Adrenal gland (tissue), 12 donors: ENCODE results near the gene SIRPA. TPM values are rescaled to one million over a fixed set of nuclear protein-coding genes. Genes with fewer than 3 reads are reported as not detected.
"Not testable (repeated sequence)": the region's sequence is repeated elsewhere in the genome, so short reads cannot be mapped to it uniquely, and the experiment has no call there.

Experiments used
- DNase-seq, 7 donors: peaks; one replicate each; pipeline ENCODE4 v3.0.0-alpha.2; 2019 to 2020
- H3K27ac ChIP-seq, 5 donors: fragments of 200-600 bp; sonication (generic) in 4 of 5; 1 replicate in 3 of 5; 2 replicates in 2 of 5; pipeline versions ENCODE4 v1.5.1 to v1.8.0; 2016 to 2020; ENCODE audit warnings: mild to moderate bottlenecking in 1 of 5
- H3K27me3 ChIP-seq: fragments of 200-600 bp; 2 replicates; pipeline ENCODE4 v1.8.0; 2021
- H3K36me3 ChIP-seq, 2 donors: fragments of 200-600 bp; replicated peaks in 1 of 2; 1 replicate in 1 of 2; 2 replicates in 1 of 2; pipeline versions ENCODE4 v1.5.1 to v1.8.0; 2018 to 2022
- H3K4me1 ChIP-seq, 2 donors: fragments of 200-600 bp; replicated peaks in 1 of 2; 1 replicate in 1 of 2; 2 replicates in 1 of 2; pipeline versions ENCODE4 v1.5.1 to v1.8.0; 2018 to 2021
- H3K4me3 ChIP-seq, 4 donors: fragments of 200-600 bp; sonication (generic) in 3 of 4; one replicate each; pipeline ENCODE4 v1.5.1; 2016 to 2018
- H3K9me3 ChIP-seq, 3 donors: fragments of 200-600 bp; sonication (generic) in 1 of 3; replicated peaks in 1 of 3; 1 replicate in 2 of 3; 2 replicates in 1 of 3; pipeline versions ENCODE4 v1.5.1 to v1.8.0; 2016 to 2021
- POLR2A ChIP-seq, 2 donors: fragments of 450-650 bp; IDR thresholded peaks; one replicate each; pipeline ENCODE4 v1.6.1; 2017; ENCODE audit warnings: antibody characterized with exemption in 2 of 2, mild to moderate bottlenecking in 2 of 2, moderate library complexity in 1 of 2
- WGBS, 4 donors: extraction: QIAGEN DNeasy Blood & Tissue Kit in 2 of 4; methylation state at CpG; one replicate each; pipeline versions ENCODE4 v1.1.5 to v1.1.7; 2013 to 2017; 5-methylcytosine and 5-hydroxymethylcytosine counted together
- intact Hi-C, 2 donors: fragments of 100-400 bp; cut with DNase I; formaldehyde crosslinking; loops; one replicate each; pipeline versions ENCODE4 v1.14.1 to v1.15.0; 2022 to 2023
- polyA plus RNA-seq, 3 donors: library from polyadenylated mRNA; stranded (reverse); fragments of 200-250 nt in 2 of 3; fragments of 350-450 nt in 1 of 3; fragmentation: Illumina TruSeq in 1 of 3; extraction: RNeasy Lipid Tissue Mini Kit (QIAGEN cat#74804) in 1 of 3; gene quantifications; one replicate each; pipeline ENCODE4 v1.2.3, GENCODE V29; 2013 to 2014
- total RNA-seq, 9 donors: library from RNA; depleted of rRNA in 4 of 9; stranded (reverse); fragments of >200 nt in 4 of 9; fragments of 120-200 nt in 1 of 9; fragmentation: NEBNext Ultra II Directional in 1 of 9; extraction: Animal tissue kit (Norgen Biotek cat#: 25700) in 1 of 9; gene quantifications; one replicate each; pipeline versions ENCODE4 v1.1.0 to v1.2.4, GENCODE V29; 2013 to 2023
- TF ChIP-seq, protein P1 (sequence below), 6 experiments: fragments of 450-650 bp in 4 of 6; fragments of 200-600 bp in 2 of 6; sonication (generic) in 1 of 6; IDR thresholded peaks; 1 replicate in 5 of 6; 2 replicates in 1 of 6; pipeline versions ENCODE4 v1.5.1 to v1.8.0; 2016 to 2021; ENCODE audit warnings: antibody characterized with exemption in 6 of 6, mild to moderate bottlenecking in 2 of 6, moderate library complexity in 1 of 6
- donor health status: healthy with polysubstance abuse.
- donor health status: Bipolar disorder and iron deficiency.
- donor health status: DM: yes; HTN: yes; CAD: no.
- donor health status: DM: no; HTN: no; CAD: no.
- donor health status: DM: no; HTN: no; CAD: no.
- donor health status: DM: yes; HTN: yes; CAD: no.

Gene SIRPA
- total and polyA plus RNA-seq, 12 donors: 22.2 to 102 (median 71.1) TPM

DNA sequence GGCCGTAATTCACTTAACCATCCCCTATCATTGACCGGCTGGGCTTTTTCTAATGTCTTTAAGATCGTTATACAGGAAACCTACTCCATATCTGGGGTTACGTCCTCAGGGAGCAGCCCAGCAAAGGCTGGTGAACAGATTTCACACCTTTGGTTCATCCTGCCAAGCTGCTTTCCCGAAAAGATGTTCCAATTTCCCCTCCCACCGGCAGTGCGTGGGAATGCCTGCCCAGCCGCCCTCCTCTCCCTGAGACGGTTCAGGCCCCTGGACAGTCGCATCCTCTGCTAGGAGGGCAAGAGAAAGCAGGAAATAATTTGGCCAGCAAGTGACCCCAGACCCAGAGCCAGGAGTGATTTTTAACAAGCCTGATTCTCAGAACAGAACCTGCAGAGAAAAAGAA, 16.3 kb downstream of the SIRPA start:
- Histone ChIP-seq H3K36me3 (peaks cover 0 to 16% of the 10 kb centered on the region in 2 donors), H3K27me3 (no peaks in the 10 kb centered on the region), H3K4me3 (no peak overlapping the region), H3K4me1 (peaks cover 4 to 15% of the 10 kb centered on the region in 2 donors), H3K9me3 (no peaks in the 10 kb centered on the region), H3K27ac (no peak overlapping the region)
- no peak for DNase-seq
- WGBS, 4 donors: 92 to 95% (median 94%) methylated on average over 10 of the region's 10 CpGs
- intact Hi-C loops: no loop called here
- TF ChIP-seq, protein P1, sequence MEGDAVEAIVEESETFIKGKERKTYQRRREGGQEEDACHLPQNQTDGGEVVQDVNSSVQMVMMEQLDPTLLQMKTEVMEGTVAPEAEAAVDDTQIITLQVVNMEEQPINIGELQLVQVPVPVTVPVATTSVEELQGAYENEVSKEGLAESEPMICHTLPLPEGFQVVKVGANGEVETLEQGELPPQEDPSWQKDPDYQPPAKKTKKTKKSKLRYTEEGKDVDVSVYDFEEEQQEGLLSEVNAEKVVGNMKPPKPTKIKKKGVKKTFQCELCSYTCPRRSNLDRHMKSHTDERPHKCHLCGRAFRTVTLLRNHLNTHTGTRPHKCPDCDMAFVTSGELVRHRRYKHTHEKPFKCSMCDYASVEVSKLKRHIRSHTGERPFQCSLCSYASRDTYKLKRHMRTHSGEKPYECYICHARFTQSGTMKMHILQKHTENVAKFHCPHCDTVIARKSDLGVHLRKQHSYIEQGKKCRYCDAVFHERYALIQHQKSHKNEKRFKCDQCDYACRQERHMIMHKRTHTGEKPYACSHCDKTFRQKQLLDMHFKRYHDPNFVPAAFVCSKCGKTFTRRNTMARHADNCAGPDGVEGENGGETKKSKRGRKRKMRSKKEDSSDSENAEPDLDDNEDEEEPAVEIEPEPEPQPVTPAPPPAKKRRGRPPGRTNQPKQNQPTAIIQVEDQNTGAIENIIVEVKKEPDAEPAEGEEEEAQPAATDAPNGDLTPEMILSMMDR (IDR thresholded peaks at IDR 0.05): no peak
- no peak for TF ChIP-seq POLR2A (IDR thresholded peaks at IDR 0.05)

DNA sequence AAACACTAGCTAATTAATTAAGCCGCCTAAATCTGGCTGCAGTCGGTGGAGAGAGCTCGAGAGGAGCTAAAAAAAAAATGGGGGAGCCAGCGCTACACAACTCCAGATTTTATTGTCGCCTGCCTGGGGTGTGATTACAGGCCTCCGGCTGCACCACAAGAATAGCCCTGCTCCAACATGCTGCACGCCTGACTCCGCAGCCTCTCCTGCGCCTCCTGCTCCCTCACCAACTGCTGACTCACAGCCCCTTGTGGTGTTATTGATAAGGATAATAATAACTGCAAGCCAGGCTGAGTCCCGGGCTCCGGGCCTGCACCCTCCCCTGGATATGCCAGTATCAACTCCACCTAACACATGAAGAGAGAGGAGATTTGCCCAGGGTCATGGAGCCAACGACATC, 16.8 kb downstream of the SIRPA start:
- no peak overlapping the region for H3K27ac ChIP-seq
- no peaks in the 10 kb centered on the region for H3K27me3 ChIP-seq
- no peak overlapping the region for H3K4me3 ChIP-seq
- intact Hi-C loops: no loop called here
- WGBS, 4 donors: 88 to 92% (median 89%) methylated on average over 11 to 12 of the region's 12 CpGs
- peaks cover 0 to 21% of the 10 kb centered on the region in 2 donors for H3K36me3 ChIP-seq
- H3K4me1 ChIP-seq: peaks cover 4 to 11% of the 10 kb centered on the region in 2 donors
- TF ChIP-seq, protein P1 (IDR thresholded peaks at IDR 0.05): no peak
- no peak for TF ChIP-seq POLR2A (IDR thresholded peaks at IDR 0.05)
- DNase-seq: no peak
- no peaks in the 10 kb centered on the region for H3K9me3 ChIP-seq

DNA sequence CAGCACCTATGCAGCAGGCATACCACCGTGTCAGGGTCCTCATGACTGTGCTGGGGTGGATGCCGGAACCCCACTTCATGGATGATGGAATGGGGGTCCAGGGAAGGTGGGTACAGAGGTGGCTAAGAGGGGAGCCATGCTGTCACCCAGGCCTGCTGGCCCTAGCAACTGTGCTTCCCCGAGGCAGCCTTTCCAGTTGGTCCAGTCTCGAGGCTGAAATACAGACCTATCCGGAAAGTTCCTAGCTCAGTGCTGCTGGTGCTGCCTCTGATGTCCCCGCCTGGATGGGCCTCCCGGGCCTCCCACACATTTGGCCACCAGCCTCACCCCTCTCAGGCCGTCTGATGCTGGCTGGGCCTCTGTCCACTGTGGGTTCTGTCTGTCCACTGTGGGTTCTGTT, 17.4 kb downstream of the SIRPA start:
- intact Hi-C loops: no loop called here
- DNase-seq: no peak
- TF ChIP-seq POLR2A (IDR thresholded peaks at IDR 0.05): no peak
- TF ChIP-seq, protein P1 (IDR thresholded peaks at IDR 0.05): no peak
- peaks cover 0 to 27% of the 10 kb centered on the region in 2 donors for H3K36me3 ChIP-seq
- H3K9me3 ChIP-seq: no peaks in the 10 kb centered on the region
- whole genome bisulfite sequencing, 4 donors: 80 to 91% (median 85%) methylated on average over 8 of the region's 8 CpGs
- no peak overlapping the region for H3K27ac ChIP-seq
- peaks cover 3 to 5% of the 10 kb centered on the region in 2 donors for H3K4me1 ChIP-seq
- no peak overlapping the region for H3K4me3 ChIP-seq
- H3K27me3 ChIP-seq: no peaks in the 10 kb centered on the region

DNA sequence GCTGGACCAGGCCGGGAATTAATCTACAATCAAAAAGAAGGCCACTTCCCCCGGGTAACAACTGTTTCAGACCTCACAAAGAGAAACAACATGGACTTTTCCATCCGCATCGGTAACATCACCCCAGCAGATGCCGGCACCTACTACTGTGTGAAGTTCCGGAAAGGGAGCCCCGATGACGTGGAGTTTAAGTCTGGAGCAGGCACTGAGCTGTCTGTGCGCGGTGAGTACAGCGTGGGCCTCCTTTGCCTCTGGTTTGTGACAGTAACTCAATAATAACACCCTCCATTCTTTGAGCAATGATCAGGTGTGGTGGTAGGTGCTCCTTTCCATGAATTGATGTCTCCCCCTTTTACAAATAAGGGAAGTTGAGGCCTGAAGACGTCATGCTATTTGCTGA, 20.0 kb downstream of the SIRPA start:
- H3K27me3 ChIP-seq, H3K4me3 ChIP-seq, DNase-seq, intact Hi-C loops, H3K27ac ChIP-seq, H3K9me3 ChIP-seq, H3K4me1 ChIP-seq: not testable (repeated sequence)
- 52 to 86% (median 81%) methylated on average over 5 to 12 of the region's 12 CpGs for WGBS, 4 donors
- peaks cover 0 to 38% of the 10 kb centered on the region in 2 donors for H3K36me3 ChIP-seq

DNA sequence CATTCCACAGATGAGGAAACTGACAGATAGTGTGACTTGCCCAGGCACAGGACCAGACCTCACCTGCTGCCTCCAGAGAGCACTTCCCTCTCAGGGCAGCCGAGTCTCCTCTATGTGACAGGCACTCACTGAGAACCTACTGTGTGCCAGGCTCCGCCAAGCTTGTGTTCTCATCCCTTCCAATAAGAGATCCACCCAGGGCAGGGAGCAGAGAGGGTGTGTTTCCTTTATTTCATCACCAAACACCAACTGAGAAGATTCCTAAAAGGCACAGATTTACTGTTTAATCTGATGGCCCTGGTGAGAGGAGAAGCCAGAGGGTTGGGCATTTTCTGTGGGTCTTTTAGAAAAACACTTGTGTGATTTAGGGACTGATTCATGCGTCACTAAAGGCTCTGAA, 20.5 kb downstream of the SIRPA start:
- intact Hi-C loops: no loop called here
- no peak for DNase-seq
- no peak overlapping the region for H3K27ac ChIP-seq
- no peak for TF ChIP-seq POLR2A (IDR thresholded peaks at IDR 0.05)
- TF ChIP-seq, protein P1 (IDR thresholded peaks at IDR 0.05): no peak
- H3K36me3 ChIP-seq: peaks cover 0 to 38% of the 10 kb centered on the region in 2 donors
- 83 to 94% (median 93%) methylated on average over 3 of the region's 3 CpGs for WGBS, 4 donors
- no peaks in the 10 kb centered on the region for H3K9me3 ChIP-seq
- H3K4me3 ChIP-seq: no peak overlapping the region
- no peaks in the 10 kb centered on the region for H3K4me1 ChIP-seq
- no peaks in the 10 kb centered on the region for H3K27me3 ChIP-seq
